MV-4-11 (cell line): Measurements from ENCODE around the gene SHB.

ENCODE experiments used
- DNase-seq: peaks from one replicate; lab custom pipeline; 2025; lab: John Stamatoyannopoulos, UW

Gene SHB

DNA sequence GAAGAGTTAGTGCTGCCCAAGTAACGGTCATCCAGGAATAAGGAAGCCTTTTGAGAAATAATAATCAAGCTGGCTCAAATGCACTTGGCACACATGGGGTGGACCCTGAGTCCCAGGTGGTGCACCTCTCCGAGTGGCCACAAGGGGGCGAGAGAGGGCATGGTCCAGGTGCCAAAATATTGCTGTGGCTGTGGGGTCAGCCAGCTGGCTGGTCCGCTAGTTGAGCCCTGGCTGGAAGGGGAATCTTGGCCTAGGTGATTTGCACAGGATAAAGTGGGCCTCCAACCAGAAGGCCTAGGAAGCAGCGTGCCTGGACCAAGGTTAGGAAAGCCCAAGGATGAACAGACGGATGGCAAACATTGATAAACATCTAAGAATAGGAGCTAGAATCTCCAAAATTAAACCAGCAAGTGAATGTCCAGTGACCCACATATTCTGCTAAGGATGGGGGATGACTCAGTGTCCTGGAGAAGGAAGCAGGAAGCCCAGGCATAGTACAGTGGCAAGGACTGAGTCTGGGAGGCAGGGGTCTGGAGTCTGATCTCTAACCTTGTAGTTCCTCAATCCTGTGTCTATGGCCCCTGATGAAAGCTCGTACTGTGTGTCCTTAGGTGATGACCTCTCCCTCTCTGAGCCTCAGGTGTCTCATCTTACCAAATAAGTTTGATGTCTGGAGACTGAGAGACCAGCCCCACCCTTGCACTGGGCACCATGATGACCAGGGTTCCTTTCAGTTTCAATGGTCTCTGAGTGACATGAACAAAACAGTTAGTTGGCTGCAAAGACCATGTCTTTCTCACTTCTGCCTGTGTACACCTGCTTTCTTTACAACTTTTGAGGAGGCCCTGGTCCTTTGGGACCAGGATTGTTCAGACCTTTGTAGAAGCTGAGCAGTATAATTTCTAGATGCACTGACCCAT is 19.2 kb upstream of the SHB start:
- peak; percentile 27 for DNase-seq

DNA sequence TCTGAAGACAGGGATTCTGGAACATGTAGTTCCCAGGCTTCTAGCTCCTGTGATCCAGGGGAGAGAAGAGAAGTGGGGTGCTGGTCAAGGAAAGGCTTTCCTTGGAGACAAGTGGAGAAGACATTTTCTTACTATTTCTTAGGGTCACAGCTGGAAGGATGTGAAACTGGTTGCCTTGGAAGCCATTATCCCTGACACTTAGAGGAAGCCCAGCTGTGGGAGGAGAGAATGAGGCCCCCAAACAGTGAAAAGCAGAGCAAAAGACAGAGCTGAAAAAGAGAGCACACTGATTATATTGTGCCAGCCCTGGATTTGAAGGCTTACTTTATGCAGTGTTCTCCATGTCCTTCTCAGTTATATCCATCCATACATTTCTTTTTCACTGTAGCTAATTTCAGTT is 17.5 kb upstream of the SHB start:
- peak; percentile 71 for DNase-seq

GRCh38 chr9:38085308-38085707 is 16.3 kb upstream of the SHB start:
- no peak for DNase-seq

DNA sequence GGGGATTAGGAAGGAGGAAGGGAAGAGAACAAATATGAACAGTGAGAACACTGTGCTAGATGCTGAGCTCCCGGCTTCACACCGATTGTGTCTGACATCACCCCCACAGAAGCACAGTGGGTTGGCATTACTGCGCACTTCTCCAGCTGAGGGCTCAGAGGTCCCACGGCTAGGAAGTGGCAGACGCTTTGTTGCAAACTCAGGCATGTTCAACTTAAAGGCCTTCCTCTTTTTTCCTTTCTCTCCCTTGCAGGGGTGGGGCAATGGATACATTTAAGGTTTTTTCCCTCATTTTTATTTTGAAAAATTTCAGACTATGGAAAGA is 15.5 kb upstream of the SHB start:
- peak; percentile 86 for DNase-seq

- no peak for DNase-seq
Measured at GRCh38 chr9:38083858-38084555, 15.0 kb upstream of the SHB start.

- DNase-seq, result peak; percentile 62
Measured at GRCh38 chr9:38082446-38083287, 13.6 kb upstream of the SHB start.

DNA sequence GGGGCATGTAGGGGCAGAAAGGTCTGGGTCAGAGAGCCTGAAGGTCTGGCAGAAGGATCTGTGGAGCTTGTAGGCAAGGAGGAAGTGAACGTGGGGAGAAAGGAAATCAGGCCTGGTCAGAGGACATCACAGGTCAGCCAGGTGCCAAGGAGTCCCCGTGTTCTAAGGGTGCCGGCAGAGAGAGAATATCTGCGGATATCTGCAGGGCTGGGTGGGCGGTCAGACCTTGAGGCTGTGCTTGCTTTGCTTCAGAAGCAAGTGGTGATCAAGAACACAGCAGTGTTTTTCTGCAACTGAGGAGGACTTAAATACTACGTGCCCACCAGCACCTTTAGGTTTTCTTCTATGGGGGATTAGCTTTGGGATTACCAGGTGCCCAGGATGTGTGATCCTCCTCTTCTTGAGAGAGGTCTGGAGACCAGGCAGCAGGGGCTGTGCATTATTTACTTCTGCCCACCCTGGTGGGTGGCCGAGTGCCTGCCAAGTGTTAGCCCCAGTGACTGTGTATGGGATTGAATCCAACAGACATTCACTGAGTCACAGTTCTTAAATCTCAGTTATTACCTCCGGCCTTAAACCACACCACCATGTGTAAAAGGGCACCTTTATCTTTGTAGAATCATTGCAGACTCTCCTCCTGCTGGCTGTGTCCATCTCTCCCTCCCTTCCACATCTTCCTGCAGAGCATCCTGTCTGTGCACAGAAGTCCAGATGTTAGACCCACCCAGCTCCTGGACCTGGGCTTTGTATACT is 12.5 kb upstream of the SHB start:
- DNase-seq, result no peak

GRCh38 chr9:38079461-38080031 is 10.5 kb upstream of the SHB start:
- peak; percentile 68 for DNase-seq

- no peak for DNase-seq
Measured at GRCh38 chr9:38075272-38075671, 6.2 kb upstream of the SHB start.

DNA sequence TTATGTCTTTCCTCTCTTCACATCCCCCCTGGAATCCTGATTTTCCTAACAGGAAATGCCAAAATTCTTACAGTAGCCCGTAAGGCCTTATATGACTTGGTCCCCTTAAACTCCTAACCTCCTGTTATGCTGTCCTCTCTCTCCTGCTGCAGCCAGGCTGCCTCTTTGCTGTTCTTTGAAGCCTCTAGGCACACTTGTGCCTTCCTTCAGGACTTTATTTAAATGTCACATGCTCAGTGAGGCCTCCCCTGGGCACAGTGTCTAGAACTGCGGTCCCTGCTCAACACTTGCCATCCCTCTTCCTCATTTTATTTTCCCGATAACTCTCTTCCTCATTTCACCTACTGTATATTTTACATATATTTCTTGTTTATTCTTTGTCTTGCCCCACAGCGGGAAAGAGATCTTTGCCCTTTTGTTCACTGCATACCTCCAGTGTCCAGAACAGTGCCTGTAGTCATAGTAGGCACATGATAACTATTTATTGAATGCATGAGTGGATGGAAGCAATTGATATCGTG is 5.5 kb upstream of the SHB start:
- peak; percentile 76 for DNase-seq

GRCh38 chr9:38073882-38074281 is 4.9 kb upstream of the SHB start:
- no peak for DNase-seq

- DNase-seq, result no peak
Measured at GRCh38 chr9:38071470-38072134, 2.6 kb upstream of the SHB start.

- DNase-seq, result no peak
Measured at GRCh38 chr9:38067859-38068681, 957 bp downstream of the SHB start.

DNA sequence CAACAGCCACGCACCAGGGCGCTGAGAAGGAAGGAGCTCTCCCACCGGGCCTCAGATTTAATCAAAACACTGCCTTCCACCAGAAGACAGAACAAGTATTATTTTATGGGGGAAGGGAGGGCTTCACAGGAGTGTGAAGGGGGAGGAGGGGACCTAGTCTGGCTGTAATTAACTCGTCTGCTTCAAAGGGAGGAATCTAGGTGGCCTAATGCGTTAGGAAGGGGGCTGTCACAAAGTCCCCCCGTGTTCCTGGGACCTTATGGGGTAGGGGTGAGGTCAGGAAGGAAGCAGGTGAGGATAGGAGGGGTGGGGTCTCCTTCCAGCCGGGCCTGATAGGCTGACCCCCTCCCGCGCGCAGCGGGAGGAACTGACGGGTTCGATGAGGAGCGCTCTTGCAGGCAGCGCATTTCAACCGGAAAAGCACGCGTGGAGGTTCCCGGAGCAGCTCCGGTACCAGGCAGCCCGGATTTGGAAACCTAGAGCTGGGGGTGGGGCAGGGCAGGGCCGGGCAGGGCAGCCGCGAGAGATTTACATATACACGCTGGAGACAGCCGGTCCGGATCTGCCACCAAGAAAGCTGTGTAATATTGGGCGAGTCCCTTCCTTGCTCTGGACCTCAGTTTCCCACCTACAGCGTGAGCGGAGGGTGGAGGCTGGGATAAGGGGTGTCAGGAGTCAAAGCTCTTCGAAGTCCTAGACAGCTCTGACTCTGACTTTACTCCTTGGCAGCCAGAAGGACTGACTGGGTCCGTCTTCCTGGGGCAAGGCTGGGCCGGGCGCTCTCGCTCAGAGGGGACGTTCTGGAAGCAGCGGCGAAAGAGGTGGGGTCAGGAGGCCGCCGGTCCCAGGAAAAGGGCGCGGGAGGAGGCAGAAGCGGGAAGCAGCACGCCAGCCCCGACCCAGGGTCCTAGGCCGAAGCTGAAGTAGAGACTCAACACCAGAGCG is 1.8 kb downstream of the SHB start:
- DNase-seq, result no peak

- DNase-seq, result no peak
Measured at GRCh38 chr9:38066197-38066913, 2.7 kb downstream of the SHB start.

GRCh38 chr9:38065369-38066075 is 3.5 kb downstream of the SHB start:
- no peak for DNase-seq

DNA sequence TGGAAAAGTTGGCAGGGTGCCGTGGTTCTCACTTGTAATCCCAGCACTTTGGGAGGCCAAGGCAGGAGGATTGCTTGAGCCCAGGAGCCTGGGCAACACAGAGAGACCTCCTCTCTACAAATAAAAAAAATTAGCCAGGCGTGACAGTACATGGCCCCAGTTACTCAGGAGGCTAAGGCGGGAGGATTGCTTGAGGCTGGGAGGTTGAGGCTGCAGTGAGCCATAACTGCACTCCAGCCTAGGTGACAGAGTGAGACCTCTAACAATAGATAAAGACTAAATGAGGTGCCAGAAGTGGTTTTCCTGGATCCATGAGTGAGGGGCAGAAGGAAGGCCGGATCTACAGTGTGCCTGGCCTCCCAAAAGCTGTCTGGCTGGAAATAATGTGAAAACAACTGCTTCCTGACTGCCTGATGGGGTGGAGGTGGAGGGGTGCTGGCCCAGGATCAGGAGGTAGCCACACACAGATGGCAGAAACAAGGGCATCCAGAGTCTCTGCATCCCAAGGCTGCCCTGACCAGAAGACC is 4.1 kb downstream of the SHB start:
- DNase-seq, result no peak
